Fibroblast of lung (primary cell): ENCODE results near the gene NIPAL4.

ENCODE experiments used
- CTCF ChIP-seq, 2 donors: IDR thresholded peaks in 1 of 2; conservative IDR thresholded peaks in 1 of 2; 1 replicate in 1 of 2; 2 replicates in 1 of 2; pipeline ENCODE4 v1.5.1; 2011 to 2012; ENCODE audit warnings: low read length in 2 of 2, control low read depth in 1 of 2, inconsistent platforms in 1 of 2, low read depth in 1 of 2, mild to moderate bottlenecking in 1 of 2
- EZH2 ChIP-seq: IDR thresholded peaks from 2 replicates; pipeline ENCODE4 v1.5.1; 2012; ENCODE audit warnings: low read length, control low read depth, mild to moderate bottlenecking; ENCODE audit errors: missing control alignments

GRCh38 chr5:157456301-157456700 is 3.7 kb upstream of the NIPAL4 start:
- TF ChIP-seq CTCF (conservative IDR thresholded peaks at IDR 0.05 in 1 of 2, IDR thresholded peaks at IDR 0.05 in 1 of 2; ENCODE audit: low read depth in 1 of 2, low read length in 2 of 2) (no peak), EZH2 (no peak)
